ENCODE results near the gene CYBA. TPM values are rescaled to one million over a fixed set of nuclear protein-coding genes. Genes with fewer than 3 reads are reported as not detected.

The CYBA gene
- total RNA-seq, 2 donors from 2014 or later, result 169 to 295 TPM

- H3K4me1 ChIP-seq (ENCODE audit: control insufficient read depth in 1 of 2, low read depth in 2 of 2), result peaks cover 4 to 12% of the 10 kb centered on the region in 2 donors
- no peak overlapping the region for H3K27ac ChIP-seq
- no peaks in the 10 kb centered on the region for H3K9me3 ChIP-seq
- H3K4me3 ChIP-seq, result peak overlapping the region; percentile 66
- TF ChIP-seq, protein P1, sequence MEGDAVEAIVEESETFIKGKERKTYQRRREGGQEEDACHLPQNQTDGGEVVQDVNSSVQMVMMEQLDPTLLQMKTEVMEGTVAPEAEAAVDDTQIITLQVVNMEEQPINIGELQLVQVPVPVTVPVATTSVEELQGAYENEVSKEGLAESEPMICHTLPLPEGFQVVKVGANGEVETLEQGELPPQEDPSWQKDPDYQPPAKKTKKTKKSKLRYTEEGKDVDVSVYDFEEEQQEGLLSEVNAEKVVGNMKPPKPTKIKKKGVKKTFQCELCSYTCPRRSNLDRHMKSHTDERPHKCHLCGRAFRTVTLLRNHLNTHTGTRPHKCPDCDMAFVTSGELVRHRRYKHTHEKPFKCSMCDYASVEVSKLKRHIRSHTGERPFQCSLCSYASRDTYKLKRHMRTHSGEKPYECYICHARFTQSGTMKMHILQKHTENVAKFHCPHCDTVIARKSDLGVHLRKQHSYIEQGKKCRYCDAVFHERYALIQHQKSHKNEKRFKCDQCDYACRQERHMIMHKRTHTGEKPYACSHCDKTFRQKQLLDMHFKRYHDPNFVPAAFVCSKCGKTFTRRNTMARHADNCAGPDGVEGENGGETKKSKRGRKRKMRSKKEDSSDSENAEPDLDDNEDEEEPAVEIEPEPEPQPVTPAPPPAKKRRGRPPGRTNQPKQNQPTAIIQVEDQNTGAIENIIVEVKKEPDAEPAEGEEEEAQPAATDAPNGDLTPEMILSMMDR (IDR thresholded peaks at IDR 0.05), result no peak
- ATAC-seq (ENCODE audit: insufficient number of reproducible peaks, low FRiP score, low read depth), result no peak
- no peak for DNase-seq (ENCODE audit: low spot score)
- no peaks in the 10 kb centered on the region for H3K36me3 ChIP-seq
- H3K27me3 ChIP-seq (replicated peaks; ENCODE audit: insufficient read depth), result no peaks in the 10 kb centered on the region
These were observed 35.2 kb upstream of the CYBA start for GRCh38 chr16:88686062-88686438.

- Histone ChIP-seq H3K4me3 (peak overlapping the region; percentile 66), H3K27ac (no peak overlapping the region), H3K36me3 (no peaks in the 10 kb centered on the region), H3K27me3 (replicated peaks; ENCODE audit: insufficient read depth) (no peaks in the 10 kb centered on the region), H3K9me3 (no peaks in the 10 kb centered on the region), H3K4me1 (ENCODE audit: control insufficient read depth in 1 of 2, low read depth in 2 of 2) (peaks cover 4 to 12% of the 10 kb centered on the region in 2 donors)
- TF ChIP-seq, protein P1 (IDR thresholded peaks at IDR 0.05), result peak; percentile 24
- ATAC-seq (ENCODE audit: insufficient number of reproducible peaks, low FRiP score, low read depth), result peak; percentile 26
- DNase-seq (ENCODE audit: low spot score), result no peak
These were observed 34.6 kb upstream of the CYBA start for GRCh38 chr16:88685156-88686061.

- no peaks in the 10 kb centered on the region for H3K36me3 ChIP-seq
- no peak for DNase-seq (ENCODE audit: low spot score)
- ATAC-seq (ENCODE audit: insufficient number of reproducible peaks, low FRiP score, low read depth), result no peak
These were observed 33.8 kb upstream of the CYBA start for GRCh38 chr16:88684569-88685155.

DNA sequence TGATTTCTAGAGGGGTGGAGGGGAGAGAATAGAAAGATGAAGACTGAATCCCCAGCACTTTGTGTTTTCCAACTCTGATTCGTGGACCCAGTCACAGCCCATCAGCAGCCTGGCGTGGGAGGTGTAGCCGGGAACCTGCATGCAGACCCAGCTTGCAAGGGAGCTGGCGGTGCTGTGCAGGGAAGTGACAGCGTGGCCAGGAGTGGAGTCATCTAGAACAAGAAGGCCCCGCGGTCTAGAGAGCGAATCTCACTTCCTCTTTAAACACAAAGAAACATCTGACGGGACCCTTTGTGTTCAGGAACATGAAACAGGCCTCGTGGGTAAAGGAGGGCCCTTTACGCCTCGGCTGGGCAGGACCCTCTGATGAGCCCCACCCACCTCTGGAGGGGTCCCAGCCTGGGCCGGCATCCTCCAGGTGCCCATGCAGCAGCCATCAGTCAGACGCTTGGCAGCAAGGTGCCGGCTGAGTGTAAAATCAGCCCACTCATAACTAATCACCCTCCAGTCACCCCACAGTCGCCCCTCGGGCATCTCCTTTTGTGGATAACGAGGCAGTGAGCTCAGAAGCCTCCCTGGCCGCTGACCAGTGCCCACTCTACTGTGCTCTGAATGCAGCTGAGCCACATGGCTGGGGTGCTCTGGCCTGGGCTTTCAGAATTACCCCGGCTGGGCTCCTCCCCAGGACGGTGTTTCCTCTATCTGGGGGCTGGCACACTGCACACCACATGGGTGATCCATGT is 31.0 kb upstream of the CYBA start:
- ATAC-seq (ENCODE audit: insufficient number of reproducible peaks, low FRiP score, low read depth), result no peak
- H3K9me3 ChIP-seq, result no peaks in the 10 kb centered on the region
- TF ChIP-seq, protein P1 (IDR thresholded peaks at IDR 0.05), result no peak
- no peak overlapping the region for H3K4me3 ChIP-seq
- H3K36me3 ChIP-seq, result no peaks in the 10 kb centered on the region
- peaks cover 2 to 12% of the 10 kb centered on the region in 2 donors for H3K4me1 ChIP-seq (ENCODE audit: control insufficient read depth in 1 of 2, low read depth in 2 of 2)
- DNase-seq (ENCODE audit: low spot score), result no peak
- H3K27me3 ChIP-seq (replicated peaks; ENCODE audit: insufficient read depth), result no peaks in the 10 kb centered on the region
- H3K27ac ChIP-seq, result peak overlapping the region in 1 of 2 donors; percentile 25

More at GRCh38 chr16:88684569-88685155, 33.8 kb upstream of the CYBA start:
- no peaks in the 10 kb centered on the region for H3K27me3 ChIP-seq (replicated peaks; ENCODE audit: insufficient read depth)
- peaks cover 4 to 12% of the 10 kb centered on the region in 2 donors for H3K4me1 ChIP-seq (ENCODE audit: control insufficient read depth in 1 of 2, low read depth in 2 of 2)
- H3K27ac ChIP-seq, result no peak overlapping the region
- no peaks in the 10 kb centered on the region for H3K9me3 ChIP-seq
- H3K4me3 ChIP-seq, result no peak overlapping the region
- TF ChIP-seq, protein P1 (IDR thresholded peaks at IDR 0.05), result no peak
